T1000 (cell line): ENCODE data around the gene TSLP.

Experiments used
- DNase-seq: peaks from one replicate; lab custom pipeline; 2025; ENCODE audit warnings: mixed read lengths; lab: John Stamatoyannopoulos, UW

Gene TSLP

DNA sequence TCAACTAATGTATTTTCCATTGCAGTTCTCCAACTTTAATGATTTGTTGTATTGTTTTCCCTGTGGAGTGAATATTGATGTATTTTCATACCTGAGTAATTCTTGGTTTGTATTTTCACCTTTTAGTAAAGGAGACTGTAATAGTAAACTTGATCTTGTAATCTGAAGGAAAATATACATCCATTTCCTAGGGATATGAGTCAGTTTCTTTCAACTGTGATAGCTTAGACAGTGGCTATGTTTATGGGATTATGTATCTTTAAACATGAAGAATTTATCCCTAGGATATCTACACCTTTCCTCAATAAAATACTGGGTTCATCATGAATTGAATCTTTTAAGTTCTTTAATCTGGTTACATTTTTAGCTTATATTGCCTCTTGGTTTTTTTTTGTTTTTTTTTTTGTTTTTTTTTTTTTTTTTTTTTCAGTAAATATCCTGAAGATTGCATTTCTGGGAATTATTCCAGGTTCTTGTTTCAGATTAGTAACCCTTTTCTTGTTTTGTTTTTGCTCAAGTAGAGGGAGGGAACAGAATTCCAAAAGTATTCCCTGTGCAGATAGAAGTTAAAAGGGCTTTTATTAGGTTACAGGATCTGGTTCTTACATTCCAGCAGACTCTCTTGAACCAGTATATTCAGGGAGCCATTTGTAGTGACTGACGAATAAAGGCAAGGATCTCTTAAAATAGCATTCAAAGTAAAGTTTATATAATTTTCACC, 27.7 kb downstream of the TSLP start:
- DNase-seq, result no peak

DNA sequence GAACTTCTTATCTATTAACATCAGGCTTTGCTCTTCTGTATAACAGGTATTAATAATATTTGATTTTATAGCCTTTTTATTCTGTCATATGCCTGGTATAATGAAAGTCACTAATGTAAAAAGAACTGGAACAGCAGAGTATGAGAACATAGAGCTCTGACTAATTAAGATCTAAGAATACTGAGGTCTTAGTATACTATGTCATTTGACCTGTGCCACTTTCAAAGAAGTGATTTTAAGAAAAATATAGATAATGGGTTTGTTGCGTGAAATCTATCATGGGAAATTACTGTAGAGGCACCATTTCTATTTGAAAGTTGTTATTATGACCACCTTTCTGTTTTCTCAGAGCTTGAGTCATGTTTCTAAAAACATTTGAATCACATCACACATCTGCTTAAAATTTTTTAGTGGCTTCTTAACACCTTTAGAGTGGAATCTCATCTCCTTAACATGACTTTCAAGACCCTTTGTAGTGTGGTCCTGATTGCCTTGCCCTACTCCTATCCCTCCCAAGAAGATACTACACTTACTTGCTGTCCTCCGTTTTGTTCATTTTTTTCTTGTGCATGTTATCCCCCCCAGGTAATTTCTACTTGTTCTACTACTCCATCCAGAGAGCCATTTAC, 34.9 kb downstream of the TSLP start:
- no peak for DNase-seq

DNA sequence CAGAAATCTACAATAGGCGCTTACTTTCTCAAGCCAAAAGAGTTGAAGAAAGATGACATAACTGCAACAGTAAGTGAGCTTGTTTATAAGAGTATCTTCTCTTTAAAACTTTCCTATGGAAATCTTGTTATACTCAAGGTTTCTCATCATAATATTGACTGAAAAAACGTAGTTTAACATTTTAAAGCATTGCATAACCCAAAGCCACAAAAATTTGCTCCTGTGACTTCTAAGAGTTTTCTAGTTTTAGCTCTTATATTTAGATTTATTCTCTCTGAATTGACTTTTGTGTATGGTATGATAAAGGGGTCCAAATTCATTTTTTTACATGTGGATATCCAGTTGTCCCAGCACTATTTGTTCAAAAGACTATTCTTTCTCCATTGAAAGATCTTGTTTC, 35.9 kb downstream of the TSLP start:
- no peak for DNase-seq

DNA sequence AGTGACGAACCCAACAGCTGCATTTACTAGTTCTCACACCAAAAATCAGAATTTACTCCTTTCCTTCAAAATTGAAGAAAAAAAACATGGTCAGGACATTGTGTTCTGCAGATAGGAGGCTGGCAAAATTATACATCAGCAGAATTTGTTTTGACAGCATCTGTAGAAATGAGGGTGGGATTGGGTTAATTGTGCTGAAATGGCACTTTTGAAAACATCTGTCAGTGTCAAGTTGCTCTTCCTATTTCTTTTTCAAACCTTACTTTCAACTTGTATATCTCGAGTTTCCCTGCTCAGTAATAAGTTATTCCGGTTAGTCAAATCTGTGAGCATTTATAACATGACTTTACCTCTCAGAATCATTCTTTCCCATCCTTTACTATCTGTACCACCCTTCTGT, 40.4 kb downstream of the TSLP start:
- no peak for DNase-seq

DNA sequence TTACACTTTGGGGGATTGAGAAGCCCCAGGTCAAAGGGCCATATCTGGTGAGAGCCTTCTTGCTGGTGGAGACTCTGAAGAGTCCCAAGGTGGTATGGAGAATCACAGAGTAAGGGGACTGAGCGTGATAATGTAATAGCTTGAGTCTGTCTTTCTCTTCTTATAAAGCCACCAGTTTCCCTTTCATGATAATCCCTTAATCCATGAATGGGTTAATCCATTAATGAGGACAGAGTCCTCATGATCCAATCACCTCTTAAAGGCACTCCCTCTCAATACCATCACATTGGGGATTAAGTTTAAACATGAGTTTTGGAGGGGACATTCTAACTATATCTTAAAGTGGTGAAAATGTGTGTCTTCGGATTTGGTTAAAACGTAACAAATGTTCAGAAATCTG, 42.2 kb downstream of the TSLP start:
- DNase-seq, result no peak

DNA sequence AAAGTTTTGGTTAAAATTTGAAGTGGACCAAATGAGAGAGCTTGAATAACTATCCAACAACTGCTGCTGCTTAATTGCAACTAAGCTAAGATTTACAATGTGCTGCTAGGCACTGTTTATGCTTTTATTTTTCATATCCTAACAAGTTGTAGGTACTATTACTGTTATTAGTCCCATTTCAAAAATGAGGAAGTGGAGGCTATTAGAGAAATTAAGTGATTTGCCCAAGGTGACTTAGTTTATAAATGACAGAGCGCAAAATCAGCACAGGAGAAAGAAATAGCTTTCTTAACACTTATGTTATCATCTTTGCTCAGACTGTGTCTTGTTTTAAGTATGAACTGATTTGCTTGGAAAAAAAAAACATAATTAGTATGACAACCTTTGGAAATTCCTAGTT, 43.7 kb downstream of the TSLP start:
- no peak for DNase-seq

DNA sequence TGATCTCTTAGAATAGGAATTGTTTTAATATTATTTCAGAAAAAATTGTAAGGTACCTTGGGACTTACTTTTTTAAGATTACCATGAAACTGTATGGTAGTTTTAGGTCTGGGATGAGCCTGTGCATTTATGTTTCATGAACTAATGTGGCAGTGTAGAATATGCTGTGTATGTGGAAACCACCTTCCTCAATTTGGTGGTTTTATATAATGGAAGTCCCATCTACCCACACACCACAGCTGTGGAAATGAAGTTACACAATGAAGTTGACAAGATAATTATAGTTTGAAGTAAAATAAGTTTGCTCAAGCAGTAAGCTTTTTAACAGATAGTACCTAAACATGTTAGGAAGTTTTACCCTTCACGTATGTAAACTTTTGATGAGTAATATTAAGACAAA, 45.0 kb downstream of the TSLP start:
- no peak for DNase-seq

DNA sequence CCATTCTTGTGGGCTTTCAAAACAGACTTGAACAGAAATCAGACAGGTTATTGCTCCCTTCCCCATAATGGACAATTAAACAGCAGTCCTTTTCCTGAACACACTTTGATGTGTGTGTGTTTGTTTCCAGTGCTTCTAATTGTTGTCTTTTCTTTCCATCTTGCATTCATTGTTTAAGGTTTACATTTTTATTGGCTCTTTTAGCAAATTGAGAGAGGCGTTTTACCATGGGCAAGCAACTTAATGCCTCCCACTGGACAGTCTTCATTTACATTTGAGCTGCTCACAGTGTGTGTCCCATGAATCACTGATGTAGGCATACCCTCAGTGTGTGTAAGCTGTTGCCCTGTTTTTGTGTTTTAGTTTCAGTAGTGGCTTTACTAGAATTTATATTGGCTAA, 45.6 kb downstream of the TSLP start:
- DNase-seq, result no peak

DNA sequence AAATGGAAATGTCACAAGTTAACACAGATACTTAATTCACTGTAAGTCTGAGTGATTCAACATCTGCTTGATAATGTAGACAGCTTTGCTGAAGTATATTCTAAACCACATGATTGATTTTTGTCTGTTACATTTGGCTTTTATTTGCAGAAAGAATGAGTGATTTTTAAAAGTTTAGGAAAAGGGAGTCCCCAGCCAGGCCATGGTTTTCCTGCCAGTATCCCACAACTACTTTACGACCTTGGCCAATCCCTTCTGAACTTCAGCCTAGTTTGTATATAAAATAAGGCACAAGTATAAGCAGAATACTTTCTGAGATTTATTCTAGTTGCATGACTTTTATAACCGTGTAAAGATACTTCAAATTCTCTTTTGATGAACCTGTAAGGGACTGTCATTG, 47.7 kb downstream of the TSLP start:
- no peak for DNase-seq

DNA sequence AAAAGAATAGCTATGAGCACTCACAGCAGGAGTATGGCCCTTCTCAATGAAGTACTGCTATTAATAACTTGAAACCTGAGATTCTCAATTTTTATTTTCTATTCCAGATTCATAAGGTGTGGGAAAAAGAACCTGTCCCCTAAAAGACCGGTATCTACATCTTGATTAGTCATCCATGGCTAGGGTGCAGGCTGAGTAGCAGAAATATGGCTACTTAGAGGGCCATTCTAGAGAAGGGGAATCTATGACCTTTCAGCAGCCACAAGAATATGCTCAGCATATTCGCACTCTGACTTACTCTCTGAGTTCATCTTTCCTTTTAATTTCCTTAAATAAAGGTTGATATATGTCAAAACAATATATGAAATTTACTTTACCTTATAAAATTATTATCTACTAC, 48.3 kb downstream of the TSLP start:
- no peak for DNase-seq

DNA sequence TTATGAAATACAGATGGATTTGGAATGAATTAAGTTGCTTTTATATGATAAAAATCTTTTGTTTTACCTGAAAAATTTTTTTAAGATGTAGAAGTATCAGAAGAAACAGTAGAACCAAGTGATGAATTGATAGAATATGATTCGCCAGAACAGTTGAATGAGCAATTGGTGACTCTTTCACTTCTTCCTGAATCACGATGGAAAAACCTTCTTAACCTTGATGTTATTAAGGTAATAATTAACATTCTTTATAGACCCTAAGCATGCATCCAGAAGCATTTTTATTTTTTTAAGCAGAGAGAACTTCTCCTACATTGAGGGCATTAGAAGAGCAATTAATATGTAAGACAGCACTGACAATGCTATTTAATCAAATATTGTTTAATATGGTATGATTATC, 49.4 kb downstream of the TSLP start:
- DNase-seq, result no peak

DNA sequence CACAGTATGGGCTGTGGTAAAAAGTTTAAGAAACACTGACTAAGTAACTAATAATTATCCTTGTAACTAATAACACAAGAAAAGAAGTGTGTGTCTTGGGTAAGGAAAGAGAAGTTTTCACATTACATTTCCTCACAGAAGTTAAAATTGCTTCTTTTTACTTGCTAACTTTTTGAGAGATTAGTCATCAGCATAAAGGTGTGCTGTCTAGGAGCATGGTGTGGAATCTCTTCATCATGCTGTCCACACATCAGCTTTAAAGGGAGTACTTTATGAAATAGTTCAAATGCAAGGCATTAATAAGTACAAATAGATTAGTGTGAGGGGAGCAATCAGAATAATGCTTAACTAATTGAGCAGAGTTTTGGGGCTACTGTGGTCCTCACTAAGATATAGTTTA, 50.4 kb downstream of the TSLP start:
- no peak for DNase-seq

DNA sequence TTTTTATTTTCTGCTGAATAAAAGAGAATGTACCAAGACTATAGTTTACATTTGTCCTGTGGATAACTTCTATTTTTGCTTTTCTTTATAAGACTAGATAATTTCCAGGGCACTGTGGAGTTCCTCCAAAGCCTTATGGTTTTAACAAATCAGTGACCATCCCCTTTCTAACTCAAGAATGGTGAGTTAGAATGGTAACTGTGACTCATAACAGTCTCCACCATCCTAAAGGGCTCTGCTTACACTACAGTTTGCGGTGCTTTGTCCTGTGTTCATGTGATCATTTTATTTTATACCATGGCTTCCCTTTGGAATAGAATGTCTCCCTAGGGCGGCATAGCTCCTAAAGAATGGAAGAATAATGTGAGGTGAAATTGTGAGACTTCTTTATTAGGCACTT, 50.9 kb downstream of the TSLP start:
- DNase-seq, result no peak

DNA sequence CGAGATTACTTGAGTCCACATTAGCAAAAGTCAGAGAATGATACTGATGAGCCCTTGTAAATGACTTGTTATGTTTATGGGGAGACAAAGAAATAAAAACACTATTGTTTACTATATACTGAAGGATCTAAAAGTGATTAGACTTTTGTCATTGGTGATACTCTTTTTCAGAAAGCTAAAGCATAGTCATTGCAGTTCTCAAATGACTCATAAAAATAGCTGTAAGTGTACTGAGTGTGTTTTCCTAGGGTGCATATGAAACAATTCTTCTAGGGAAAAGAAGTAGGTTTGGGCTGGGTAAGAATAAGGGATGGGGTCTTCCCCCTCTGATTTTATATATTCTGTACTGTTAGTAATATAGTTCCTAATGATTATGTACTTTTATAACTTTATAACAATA, 53.3 kb downstream of the TSLP start:
- no peak for DNase-seq

DNA sequence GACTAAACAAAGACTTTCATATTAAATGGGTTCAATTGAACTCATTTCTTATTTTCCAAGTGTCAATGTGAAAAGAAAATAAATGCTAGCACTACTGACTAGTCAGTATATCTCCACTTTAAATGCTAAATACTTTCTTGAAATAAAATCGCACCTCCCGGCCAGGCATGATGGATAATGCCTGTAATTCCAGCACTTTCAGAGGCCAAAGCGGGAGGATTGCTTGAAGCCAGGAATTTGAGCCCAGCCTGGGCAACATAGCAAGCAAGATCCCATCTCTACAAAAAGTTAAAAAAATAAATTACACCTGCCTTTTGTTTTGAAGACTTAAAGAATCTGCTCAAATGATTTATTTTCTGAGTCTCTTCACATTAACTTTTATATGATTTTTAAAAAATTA, 55.4 kb downstream of the TSLP start:
- no peak for DNase-seq
